Smooth muscle cell (in vitro differentiated cells): ENCODE data around the gene ZRANB1. TPM values are rescaled to one million over a fixed set of nuclear protein-coding genes. Genes with fewer than 3 reads are reported as not detected.

Source experiments
- DNase-seq: peaks from one replicate; lab custom pipeline; 2025; ENCODE audit not compliant: unreplicated experiment; lab: John Stamatoyannopoulos, UW
- H2AFZ ChIP-seq: fragments of 200-600 bp; sonication (generic); 2 replicates; pipeline ENCODE4 v1.6.0; 2016; ENCODE audit warnings: antibody characterized with exemption, low read depth, mild to moderate bottlenecking
- H3F3A ChIP-seq: fragments of 200-600 bp; sonication (generic); 2 replicates; pipeline ENCODE4 v1.6.0; 2017; ENCODE audit warnings: antibody characterized with exemption, low read depth
- H3K27ac ChIP-seq: fragments of 200-600 bp; sonication (generic); 2 replicates; pipeline ENCODE4 v1.5.1; 2016; ENCODE audit warnings: low read depth, mild to moderate bottlenecking
- H3K27me3 ChIP-seq: fragments of 200-600 bp; sonication (generic); 2 replicates; pipeline ENCODE4 v1.6.1; 2016; ENCODE audit warnings: low read depth, mild to moderate bottlenecking
- H3K36me3 ChIP-seq: fragments of 200-600 bp; sonication (generic); 2 replicates; pipeline ENCODE4 v1.5.1; 2016; ENCODE audit warnings: low read depth
- H3K4me1 ChIP-seq: fragments of 200-600 bp; sonication (generic); 2 replicates; pipeline ENCODE4 v1.5.1; 2016; ENCODE audit warnings: low read depth
- H3K4me2 ChIP-seq: fragments of 200-600 bp; sonication (generic); 2 replicates; pipeline ENCODE4 v1.6.0; 2016; ENCODE audit warnings: mild to moderate bottlenecking
- H3K4me3 ChIP-seq: fragments of 200-600 bp; sonication (generic); 2 replicates; pipeline ENCODE4 v1.5.1; 2016; ENCODE audit warnings: mild to moderate bottlenecking
- H3K79me2 ChIP-seq: fragments of 200-600 bp; sonication (generic); 2 replicates; pipeline ENCODE4 v1.6.0; 2016; ENCODE audit warnings: low read depth, mild to moderate bottlenecking
- H3K9ac ChIP-seq: fragments of 200-600 bp; sonication (generic); 2 replicates; pipeline ENCODE4 v1.6.0; 2016; ENCODE audit warnings: low read depth
- H3K9me3 ChIP-seq: fragments of 200-600 bp; sonication (generic); replicated peaks from 2 replicates; pipeline ENCODE4 v1.5.1; 2016; ENCODE audit warnings: low read depth
- H4K20me1 ChIP-seq: fragments of 200-600 bp; sonication (generic); 2 replicates; pipeline ENCODE4 v1.6.0; 2016; ENCODE audit warnings: low read depth
- CTCF ChIP-seq: fragments of 200-600 bp; sonication (generic); IDR thresholded peaks from 2 replicates; pipeline ENCODE4 v1.5.1; 2017; ENCODE audit warnings: borderline replicate concordance, mild to moderate bottlenecking, antibody characterized with exemption; ENCODE audit not compliant: insufficient read depth, poor library complexity, severe bottlenecking
- WGBS: methylation state at CpG from one replicate; pipeline ENCODE4 v1.1.7; 2016; ENCODE audit warnings: low lambda C conversion rate; 5-methylcytosine and 5-hydroxymethylcytosine counted together
- polyA plus RNA-seq: library from polyadenylated mRNA; unstranded; fragments of >200 nt; fragmentation: Nextera tagmentation; extraction: Ambion mirVana; gene quantifications from 2 replicates; pipeline ENCODE4 v1.2.1, GENCODE V29; 2016
- total RNA-seq: library from RNA; depleted of rRNA; stranded (reverse); fragments of >200 nt; gene quantifications from 2 replicates; pipeline ENCODE4 v1.2.3, GENCODE V29; 2014

ZRANB1 gene
- total and polyA plus RNA-seq, 2 experiments from 2014 or later = 7.5 to 24.1 TPM

- no peak overlapping the region for H3K27ac ChIP-seq
- H3K4me3 ChIP-seq = no peak overlapping the region
- H3K9ac ChIP-seq = no peak overlapping the region
- H2AFZ ChIP-seq = no peak overlapping the region
- H4K20me1 ChIP-seq = peaks cover 53% of the 10 kb centered on the region
- H3K36me3 ChIP-seq = no peaks in the 10 kb centered on the region
- H3K79me2 ChIP-seq = peaks cover 3% of the 10 kb centered on the region
- H3K9me3 ChIP-seq = no peaks in the 10 kb centered on the region
- no peak overlapping the region for H3K4me2 ChIP-seq
- no peaks in the 10 kb centered on the region for H3K27me3 ChIP-seq
- H3F3A ChIP-seq = peaks cover 4% of the 10 kb centered on the region
- no peak for DNase-seq
- H3K4me1 ChIP-seq = no peaks in the 10 kb centered on the region
- 98% methylated on average over 17 of the region's 17 CpGs for WGBS
- TF ChIP-seq CTCF = no peak
Measured at GRCh38 chr10:124996854-124997215, 54.9 kb downstream of the ZRANB1 start.

GRCh38 chr10:124997306-124997705 lies 55.4 kb downstream of the ZRANB1 start:
- Histone ChIP-seq H3K4me1 (no peaks in the 10 kb centered on the region), H3F3A (peaks cover 4% of the 10 kb centered on the region), H3K36me3 (no peaks in the 10 kb centered on the region), H3K27me3 (no peaks in the 10 kb centered on the region), H3K79me2 (peaks cover 3% of the 10 kb centered on the region), H4K20me1 (peaks cover 54% of the 10 kb centered on the region), H3K4me2 (no peak overlapping the region), H3K4me3 (no peak overlapping the region), H3K9me3 (no peaks in the 10 kb centered on the region), H3K27ac (no peak overlapping the region), H2AFZ (no peak overlapping the region), H3K9ac (no peak overlapping the region)
- TF ChIP-seq CTCF = no peak
- DNase-seq = no peak
- 97% methylated on average over 11 of the region's 11 CpGs for WGBS

- Histone ChIP-seq H3K9me3 (no peaks in the 10 kb centered on the region), H3K27me3 (no peaks in the 10 kb centered on the region), H3K27ac (no peak overlapping the region), H4K20me1 (peaks cover 57% of the 10 kb centered on the region), H3F3A (no peaks in the 10 kb centered on the region), H2AFZ (no peak overlapping the region), H3K79me2 (peaks cover 3% of the 10 kb centered on the region), H3K4me1 (no peaks in the 10 kb centered on the region), H3K4me2 (no peak overlapping the region), H3K36me3 (no peaks in the 10 kb centered on the region), H3K4me3 (no peak overlapping the region), H3K9ac (no peak overlapping the region)
- WGBS = 94% methylated on average over 32 of the region's 35 CpGs
- no peak for DNase-seq
- TF ChIP-seq CTCF = no peak
Measured at GRCh38 chr10:124997771-124998623, 56.1 kb downstream of the ZRANB1 start.

GRCh38 chr10:124998624-124999291 lies 56.8 kb downstream of the ZRANB1 start:
- H3K27ac ChIP-seq = no peak overlapping the region
- H3F3A ChIP-seq = no peaks in the 10 kb centered on the region
- no peak overlapping the region for H3K4me2 ChIP-seq
- no peaks in the 10 kb centered on the region for H3K4me1 ChIP-seq
- no peak overlapping the region for H3K4me3 ChIP-seq
- no peak for TF ChIP-seq CTCF
- H2AFZ ChIP-seq = no peak overlapping the region
- H4K20me1 ChIP-seq = peaks cover 58% of the 10 kb centered on the region
- WGBS = 93% methylated on average over 16 of the region's 16 CpGs
- no peaks in the 10 kb centered on the region for H3K9me3 ChIP-seq
- no peak for DNase-seq
- H3K9ac ChIP-seq = no peak overlapping the region
- H3K79me2 ChIP-seq = peaks cover 5% of the 10 kb centered on the region
- H3K36me3 ChIP-seq = no peaks in the 10 kb centered on the region
- H3K27me3 ChIP-seq = no peaks in the 10 kb centered on the region
